ENCODE data around the gene NSG2.

The NSG2 gene

DNA sequence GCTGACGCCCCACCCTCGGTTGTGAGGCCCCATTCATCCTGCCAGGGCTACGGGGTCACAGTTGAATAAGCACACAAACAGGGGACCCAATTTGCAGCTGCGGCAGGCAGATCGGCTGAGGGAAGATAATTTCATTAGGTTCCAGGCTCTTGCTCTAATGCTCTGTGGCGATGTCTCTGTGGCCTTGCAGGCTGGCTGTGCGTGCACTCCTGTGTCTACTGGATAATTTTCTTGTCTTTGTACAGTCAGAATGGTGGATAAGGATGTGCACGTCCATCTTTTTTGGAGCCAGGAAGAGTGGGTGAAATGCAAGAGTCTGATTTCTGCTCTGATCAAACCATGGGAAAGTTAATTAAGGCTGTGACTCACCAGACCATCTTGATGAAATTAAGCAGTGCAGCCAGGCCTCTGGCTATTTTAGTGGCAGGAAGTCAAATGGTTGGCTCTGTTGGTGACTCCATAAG is 39.2 kb downstream of the NSG2 start:
- no peak overlapping the region for H3K4me3 ChIP-seq (replicated peaks in 1 of 2; ENCODE audit: low read depth in 2 of 2, low read length in 2 of 2)
- TF ChIP-seq CTCF (IDR thresholded peaks at IDR 0.05; ENCODE audit: low read depth, low read length) = no peak

GRCh38 chr5:174086751-174087150 is 41.2 kb downstream of the NSG2 start:
- H3K4me3 ChIP-seq (replicated peaks in 1 of 2; ENCODE audit: low read depth in 2 of 2, low read length in 2 of 2) = no peak overlapping the region
- no peak for DNase-seq (ENCODE audit: low read depth in 2 of 2)
- no peak for TF ChIP-seq CTCF (IDR thresholded peaks at IDR 0.05; ENCODE audit: low read depth, low read length)

More for the DNA sequence above, 39.2 kb downstream of the NSG2 start:
- DNase-seq (ENCODE audit: low read depth in 2 of 2) = no peak

GRCh38 chr5:174087783-174088182 is 42.3 kb downstream of the NSG2 start:
- no peak overlapping the region for H3K4me3 ChIP-seq (replicated peaks in 1 of 2; ENCODE audit: low read depth in 2 of 2, low read length in 2 of 2)
- TF ChIP-seq CTCF (IDR thresholded peaks at IDR 0.05; ENCODE audit: low read depth, low read length) = no peak
- no peak for DNase-seq (ENCODE audit: low read depth in 2 of 2)

GRCh38 chr5:174090129-174090528 is 44.6 kb downstream of the NSG2 start:
- H3K4me3 ChIP-seq (replicated peaks in 1 of 2; ENCODE audit: low read depth in 2 of 2, low read length in 2 of 2) = no peak overlapping the region
- no peak for DNase-seq (ENCODE audit: low read depth in 2 of 2)
- TF ChIP-seq CTCF (IDR thresholded peaks at IDR 0.05; ENCODE audit: low read depth, low read length) = no peak

GRCh38 chr5:174093123-174093522 is 47.6 kb downstream of the NSG2 start:
- TF ChIP-seq CTCF (IDR thresholded peaks at IDR 0.05; ENCODE audit: low read depth, low read length) = no peak
- H3K4me3 ChIP-seq (replicated peaks in 1 of 2; ENCODE audit: low read depth in 2 of 2, low read length in 2 of 2) = no peak overlapping the region
- DNase-seq (ENCODE audit: low read depth in 2 of 2) = no peak

DNA sequence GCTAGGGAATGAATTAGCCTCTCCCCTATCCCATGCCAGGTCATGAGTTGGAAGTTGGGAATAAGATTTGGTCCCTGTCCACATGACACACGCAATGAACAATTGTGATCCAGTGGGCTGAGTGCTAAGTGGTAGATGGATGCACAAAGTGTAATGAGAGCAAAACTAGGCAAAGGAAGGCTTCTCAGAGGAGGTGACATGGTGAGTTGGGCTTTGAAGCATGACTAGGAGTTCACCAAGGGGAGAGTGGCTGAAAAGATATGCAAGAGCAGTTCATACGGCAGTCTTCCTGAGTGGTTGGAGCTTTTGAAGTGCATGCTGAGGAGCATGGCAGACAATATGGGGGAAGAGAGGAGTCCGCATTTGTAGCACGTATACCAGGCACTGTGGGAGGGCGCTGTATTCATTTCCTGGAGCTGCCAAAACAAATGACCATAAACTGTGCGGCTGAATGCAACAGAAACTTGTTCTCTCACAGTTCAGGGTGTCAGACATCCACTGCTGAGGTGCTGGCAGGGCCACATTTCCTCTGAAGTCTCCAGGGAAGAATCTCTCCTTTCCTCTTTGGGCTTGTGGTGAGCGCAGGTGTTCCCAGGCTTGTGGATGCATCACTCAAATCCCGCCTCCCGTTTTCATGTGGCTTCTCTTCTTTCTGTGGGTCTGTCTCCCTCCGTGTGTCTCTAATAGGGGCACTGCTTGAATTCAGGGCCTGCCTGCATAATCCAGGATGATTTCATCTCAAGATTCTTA is 49.5 kb downstream of the NSG2 start:
- no peak for DNase-seq (ENCODE audit: low read depth in 2 of 2)
- TF ChIP-seq CTCF (IDR thresholded peaks at IDR 0.05; ENCODE audit: low read depth, low read length) = no peak
- no peak overlapping the region for H3K4me3 ChIP-seq (replicated peaks in 1 of 2; ENCODE audit: low read depth in 2 of 2, low read length in 2 of 2)

DNA sequence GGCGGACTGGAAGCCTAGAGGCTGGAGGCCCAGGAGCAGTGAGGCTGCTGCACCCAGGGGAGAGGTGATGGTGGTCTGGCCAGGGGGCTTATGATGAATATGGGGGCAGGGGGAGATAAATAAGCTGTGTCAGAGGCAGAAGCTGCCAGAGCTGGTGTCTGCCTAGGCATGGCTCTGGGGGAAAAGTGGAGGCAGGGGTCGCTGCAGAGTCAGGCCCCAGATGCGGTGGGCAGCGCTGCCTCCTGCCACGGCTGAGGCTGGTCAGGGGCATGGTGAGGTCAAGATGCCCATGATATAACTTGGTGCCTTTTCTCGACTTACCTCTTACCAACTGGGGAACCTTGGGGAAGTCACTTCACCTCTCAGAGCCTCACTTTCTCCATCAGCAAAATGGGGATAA is 51.1 kb downstream of the NSG2 start:
- DNase-seq (ENCODE audit: low read depth in 2 of 2) = no peak
- TF ChIP-seq CTCF (IDR thresholded peaks at IDR 0.05; ENCODE audit: low read depth, low read length) = no peak
- no peak overlapping the region for H3K4me3 ChIP-seq (replicated peaks in 1 of 2; ENCODE audit: low read depth in 2 of 2, low read length in 2 of 2)
